Lung (tissue), 12 donors: ENCODE measurements around the gene HSD17B7. TPM values are rescaled to one million over a fixed set of nuclear protein-coding genes. Genes with fewer than 3 reads are reported as not detected.

Source experiments
- ATAC-seq: fragments of 200-7000 bp; cut with Tn5 transposase; one replicate; pipeline ENCODE4 v1.9.1; 2020; ENCODE audit warnings: moderate number of reproducible peaks; ENCODE audit not compliant: insufficient read depth, low FRiP score
- DNase-seq, 3 donors: peaks; one replicate each; pipeline ENCODE4 v3.0.0-alpha.2; 2013 to 2017
- H3K27ac ChIP-seq, 2 donors: one replicate each; pipeline ENCODE4 v1.5.1; 2013; ENCODE audit warnings: mild to moderate bottlenecking in 2 of 2, moderate library complexity in 2 of 2, control low read depth in 1 of 2, inconsistent platforms in 1 of 2, low read depth in 1 of 2, low read length in 1 of 2
- H3K27me3 ChIP-seq, 3 donors: one replicate each; pipeline ENCODE4 v1.5.1; 2013; ENCODE audit warnings: low read length in 2 of 3; ENCODE audit not compliant: control insufficient read depth in 3 of 3, insufficient read depth in 3 of 3
- H3K36me3 ChIP-seq, 4 donors: one replicate each; pipeline ENCODE4 v1.5.1; 2013; ENCODE audit warnings: low read length in 4 of 4, mild to moderate bottlenecking in 1 of 4, moderate library complexity in 1 of 4; ENCODE audit not compliant: control insufficient read depth in 4 of 4, insufficient read depth in 4 of 4
- H3K4me1 ChIP-seq, 5 donors: one replicate each; pipeline ENCODE4 v1.5.1; 2013; ENCODE audit warnings: low read length in 5 of 5, mild to moderate bottlenecking in 2 of 5, moderate library complexity in 1 of 5; ENCODE audit not compliant: control insufficient read depth in 5 of 5, insufficient read depth in 5 of 5
- H3K4me3 ChIP-seq: one replicate; pipeline ENCODE4 v1.5.1; 2013; ENCODE audit warnings: mild to moderate bottlenecking, control low read depth, moderate library complexity
- H3K9ac ChIP-seq, 2 donors: one replicate each; pipeline ENCODE4 v1.5.1; 2013; ENCODE audit warnings: low read length in 2 of 2, control low read depth in 1 of 2; ENCODE audit not compliant: insufficient read depth in 1 of 2
- H3K9me3 ChIP-seq, 4 donors: one replicate each; pipeline ENCODE4 v1.5.1; 2013; ENCODE audit warnings: low read length in 3 of 4, mild to moderate bottlenecking in 1 of 4, moderate library complexity in 1 of 4; ENCODE audit not compliant: control insufficient read depth in 4 of 4, insufficient read depth in 3 of 4
- CTCF ChIP-seq: IDR thresholded peaks from 2 replicates; pipeline ENCODE4 v1.5.1; 2012; ENCODE audit warnings: mild to moderate bottlenecking; ENCODE audit errors: control extremely low read depth, extremely low read depth
- WGBS, 2 donors: extraction: QIAGEN DNeasy Blood & Tissue Kit; methylation state at CpG; one replicate each; pipeline ENCODE4 v1.1.7; 2013; 5-methylcytosine and 5-hydroxymethylcytosine counted together
- polyA plus RNA-seq, 2 donors: library from polyadenylated mRNA; stranded (reverse); fragments of 200-250 nt; gene quantifications; one replicate each; pipeline ENCODE4 v1.2.1, GENCODE V29; 2013
- total RNA-seq, 2 donors: library from RNA; depleted of rRNA in 1 of 2; stranded (reverse); fragments of >200 nt in 1 of 2; gene quantifications; one replicate each; pipeline ENCODE4 v1.2.1, GENCODE V29; 2014 to 2021
- donor health status: control.
- donor health status: control.
- donor health status: Bipolar disorder and iron deficiency.
- donor health status: healthy.
- donor health status: DM: yes; HTN: yes; CAD: no.

The HSD17B7 gene
- total and polyA plus RNA-seq, 4 donors = 23.4 to 53.7 (median 37.1) TPM

- H3K9ac ChIP-seq = no peak overlapping the region
- H3K36me3 ChIP-seq = no peaks in the 10 kb centered on the region
- H3K27me3 ChIP-seq = peaks cover 0 to 2% (median 0%) of the 10 kb centered on the region in 3 donors
- no peak overlapping the region for H3K4me3 ChIP-seq
- DNase-seq (no peak), ATAC-seq (no peak)
- peaks cover 0 to 3% (median 0%) of the 10 kb centered on the region in 4 donors for H3K9me3 ChIP-seq
- H3K4me1 ChIP-seq = no peaks in the 10 kb centered on the region
- no peak for TF ChIP-seq CTCF
- no peak overlapping the region for H3K27ac ChIP-seq
- 92 to 96% methylated on average over 1 of the region's 1 CpG for WGBS, 2 donors
These were observed 38.8 kb downstream of the HSD17B7 start for GRCh38 chr1:162829268-162829667.

GRCh38 chr1:162832470-162832869, 42.0 kb downstream of the HSD17B7 start:
- H3K9ac ChIP-seq = no peak overlapping the region
- H3K9me3 ChIP-seq = no peaks in the 10 kb centered on the region
- no peaks in the 10 kb centered on the region for H3K36me3 ChIP-seq
- H3K27me3 ChIP-seq = peaks cover 0 to 2% (median 0%) of the 10 kb centered on the region in 3 donors
- H3K4me1 ChIP-seq = no peaks in the 10 kb centered on the region
- no peak overlapping the region for H3K27ac ChIP-seq
- no peak for ATAC-seq
- DNase-seq = no peak
- 60 to 86% methylated on average over 3 of the region's 3 CpGs for WGBS, 2 donors
- no peak for TF ChIP-seq CTCF
- no peak overlapping the region for H3K4me3 ChIP-seq

GRCh38 chr1:162835157-162835899, 44.8 kb downstream of the HSD17B7 start:
- TF ChIP-seq CTCF = no peak
- H3K27ac ChIP-seq = no peak overlapping the region

More at GRCh38 chr1:162835157-162835899, 44.8 kb downstream of the HSD17B7 start:
- H3K4me3 ChIP-seq = no peak overlapping the region
- H3K9ac ChIP-seq = no peak overlapping the region
- no peaks in the 10 kb centered on the region for H3K4me1 ChIP-seq
- no peaks in the 10 kb centered on the region for H3K27me3 ChIP-seq
- WGBS, 2 donors = 56 to 59% methylated on average over 3 of the region's 3 CpGs
- ATAC-seq (no peak), DNase-seq (no peak)
- H3K36me3 ChIP-seq = no peaks in the 10 kb centered on the region
- peaks cover 0 to 4% (median 2%) of the 10 kb centered on the region in 4 donors for H3K9me3 ChIP-seq
